ENCODE results near the gene ZBTB16. TPM values are rescaled to one million over a fixed set of nuclear protein-coding genes. Genes with fewer than 3 reads are reported as not detected.

ZBTB16 gene
- total RNA-seq, 1 donor from 2014 or later: 160 TPM

DNA sequence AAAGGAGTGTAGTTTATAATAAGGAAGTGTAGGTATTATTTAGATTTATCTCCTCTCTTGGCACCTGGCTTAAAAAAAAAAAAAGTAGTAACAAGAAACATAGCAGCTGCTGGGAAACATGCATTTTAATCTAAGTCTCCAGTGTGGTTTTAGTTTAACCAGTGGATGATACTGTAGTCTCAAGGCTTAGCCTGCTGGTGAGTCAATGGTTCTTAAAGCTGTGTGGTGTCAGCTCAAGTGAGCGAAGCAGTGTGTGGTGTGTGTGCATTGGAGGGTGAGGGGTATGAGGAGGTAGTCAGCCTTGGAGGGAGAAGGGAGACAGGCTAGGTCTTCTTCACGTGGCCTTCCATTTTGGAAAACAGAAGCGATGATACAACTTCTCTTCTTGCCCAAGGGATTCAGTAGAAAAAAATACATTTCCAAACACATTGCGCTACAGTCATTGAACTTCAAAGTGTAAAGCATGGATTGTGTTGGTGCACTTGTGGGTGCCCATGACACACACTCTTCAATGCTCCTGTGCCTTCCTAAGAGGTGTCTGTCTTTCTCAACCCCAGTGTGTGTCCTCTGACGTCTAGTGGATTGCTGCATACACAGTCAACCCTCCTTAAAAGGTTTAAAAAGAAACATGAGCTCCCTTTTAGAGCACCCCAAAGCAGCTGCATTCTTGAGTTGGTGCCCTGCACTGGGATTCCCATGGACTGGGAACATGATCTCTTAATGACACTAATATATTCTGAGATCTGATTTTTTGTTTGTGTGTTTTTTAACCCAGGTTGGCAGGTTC lies 40.1 kb downstream of the ZBTB16 start:
- peak; percentile 8 for ATAC-seq
- DNase-seq (ENCODE audit: low spot score): no peak

GRCh38 chr11:114102993-114103896 lies 43.7 kb downstream of the ZBTB16 start:
- DNase-seq (ENCODE audit: low spot score) (no peak), ATAC-seq (no peak)

DNA sequence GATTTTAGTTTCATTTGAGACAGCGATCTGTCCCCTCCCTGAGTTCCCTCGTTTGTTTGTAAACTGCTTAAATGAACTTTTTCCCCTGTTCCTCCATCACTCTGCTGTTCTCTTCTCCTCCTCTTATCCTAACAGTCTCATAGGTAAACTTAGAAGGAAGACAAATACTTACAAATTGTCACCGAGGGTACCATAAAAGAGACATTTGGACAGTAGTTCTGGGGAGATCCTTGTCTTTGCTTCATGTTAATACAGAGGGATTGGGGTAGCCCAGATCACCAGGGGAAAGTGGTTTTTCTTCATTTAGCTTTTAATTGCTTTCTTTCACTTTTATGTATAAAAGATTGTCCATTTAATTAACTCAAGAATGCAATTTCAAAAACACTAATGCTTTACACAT lies 46.1 kb downstream of the ZBTB16 start:
- DNase-seq (ENCODE audit: low spot score) (no peak), ATAC-seq (no peak)

DNA sequence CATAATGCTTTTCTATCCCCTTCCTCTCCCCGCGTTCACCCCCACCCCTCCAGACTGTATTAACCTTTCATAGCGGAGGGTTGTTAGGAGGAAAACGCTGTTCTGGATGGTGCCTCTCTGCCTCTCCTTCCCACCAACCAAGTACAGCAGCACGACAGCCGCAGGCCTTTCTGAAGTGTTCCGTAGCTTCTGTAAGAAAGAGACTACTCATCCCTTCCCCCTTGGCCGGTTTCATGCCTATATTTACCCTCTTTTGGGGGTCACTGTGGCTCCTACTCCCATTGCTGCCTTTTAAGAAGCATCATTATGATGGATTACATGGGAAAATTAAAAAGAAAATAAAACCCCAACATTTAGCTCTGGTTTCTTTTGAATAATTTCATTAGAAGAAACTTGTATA lies 46.5 kb downstream of the ZBTB16 start:
- ATAC-seq: no peak
- DNase-seq (ENCODE audit: low spot score): no peak

DNA sequence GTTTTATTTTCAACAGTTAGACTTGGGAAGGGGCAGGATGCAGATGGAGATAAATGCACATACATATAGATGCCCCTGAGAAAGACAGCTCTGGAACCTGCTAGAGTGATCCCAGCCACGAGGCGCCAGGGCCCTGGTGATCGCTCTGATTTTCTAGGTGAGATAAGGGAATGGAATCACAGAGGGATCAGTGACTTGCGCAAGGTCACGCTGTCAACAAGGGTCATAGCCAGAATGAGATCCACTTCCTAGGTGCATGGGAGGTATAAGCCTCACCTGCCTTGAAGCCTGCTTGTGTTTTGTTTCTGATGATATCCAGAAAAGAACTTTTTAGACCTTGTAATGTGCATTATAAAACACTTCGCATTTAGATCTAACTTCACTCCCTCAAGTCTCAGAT lies 47.5 kb downstream of the ZBTB16 start:
- ATAC-seq (peak; percentile 49), DNase-seq (ENCODE audit: low spot score) (peak; percentile 77)

DNA sequence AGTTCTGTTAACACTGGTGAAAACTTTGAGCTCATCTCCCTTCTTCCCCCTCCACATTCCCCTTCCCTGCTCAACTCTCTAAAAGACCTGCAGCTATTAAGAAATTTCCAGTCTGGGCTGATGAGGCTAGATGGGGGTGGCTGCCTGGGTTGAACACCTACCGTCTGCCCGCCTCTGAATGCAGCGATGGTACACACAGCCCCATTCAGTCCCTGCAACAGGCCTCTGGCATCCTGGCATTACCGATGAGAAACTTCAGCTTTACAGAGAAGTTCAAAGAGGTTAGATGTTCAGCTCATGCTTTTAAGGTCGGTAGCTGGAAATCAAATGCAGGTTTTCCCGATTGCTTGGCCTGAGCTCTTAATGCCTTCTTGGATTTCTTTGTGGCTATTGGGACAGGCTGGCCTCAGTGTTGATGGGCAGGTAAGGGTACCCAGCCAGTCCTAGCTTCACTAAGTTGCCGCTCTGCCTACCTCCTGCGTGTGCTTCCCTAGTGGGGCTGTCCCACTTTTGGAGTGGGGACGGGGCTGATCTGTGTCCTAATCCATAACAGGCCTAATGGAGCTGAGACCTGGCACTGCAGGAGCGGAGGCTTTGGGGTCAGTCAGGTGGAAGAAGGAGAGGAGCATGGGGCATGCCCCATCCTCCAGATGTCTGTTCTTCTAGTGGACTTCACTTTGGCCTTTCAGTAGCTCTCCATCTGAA lies 49.1 kb downstream of the ZBTB16 start:
- DNase-seq (ENCODE audit: low spot score) (no peak), ATAC-seq (no peak)

GRCh38 chr11:114109206-114110090 lies 49.9 kb downstream of the ZBTB16 start:
- ATAC-seq (peak; percentile 2), DNase-seq (ENCODE audit: low spot score) (no peak)

DNA sequence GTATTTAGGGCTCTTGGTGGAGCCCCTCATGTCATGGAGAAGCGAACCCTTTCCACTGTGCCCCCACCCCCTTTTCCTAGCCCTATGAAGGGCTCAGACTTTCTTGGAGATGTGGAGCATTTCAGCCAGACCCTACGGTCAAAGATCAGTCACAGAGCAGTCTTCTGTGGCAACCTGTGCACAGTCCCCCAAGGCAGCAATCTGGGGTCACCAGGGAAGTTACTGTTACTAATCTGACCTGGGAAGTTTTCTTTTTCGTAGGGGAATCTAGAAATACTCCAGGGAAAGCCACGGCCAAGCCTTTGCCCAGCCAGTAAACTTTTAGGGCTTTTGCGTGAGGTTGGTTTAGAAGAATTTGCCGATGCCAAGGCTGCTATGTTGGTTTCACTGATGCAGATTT lies 50.6 kb downstream of the ZBTB16 start:
- ATAC-seq (peak; percentile 5), DNase-seq (ENCODE audit: low spot score) (no peak)

DNA sequence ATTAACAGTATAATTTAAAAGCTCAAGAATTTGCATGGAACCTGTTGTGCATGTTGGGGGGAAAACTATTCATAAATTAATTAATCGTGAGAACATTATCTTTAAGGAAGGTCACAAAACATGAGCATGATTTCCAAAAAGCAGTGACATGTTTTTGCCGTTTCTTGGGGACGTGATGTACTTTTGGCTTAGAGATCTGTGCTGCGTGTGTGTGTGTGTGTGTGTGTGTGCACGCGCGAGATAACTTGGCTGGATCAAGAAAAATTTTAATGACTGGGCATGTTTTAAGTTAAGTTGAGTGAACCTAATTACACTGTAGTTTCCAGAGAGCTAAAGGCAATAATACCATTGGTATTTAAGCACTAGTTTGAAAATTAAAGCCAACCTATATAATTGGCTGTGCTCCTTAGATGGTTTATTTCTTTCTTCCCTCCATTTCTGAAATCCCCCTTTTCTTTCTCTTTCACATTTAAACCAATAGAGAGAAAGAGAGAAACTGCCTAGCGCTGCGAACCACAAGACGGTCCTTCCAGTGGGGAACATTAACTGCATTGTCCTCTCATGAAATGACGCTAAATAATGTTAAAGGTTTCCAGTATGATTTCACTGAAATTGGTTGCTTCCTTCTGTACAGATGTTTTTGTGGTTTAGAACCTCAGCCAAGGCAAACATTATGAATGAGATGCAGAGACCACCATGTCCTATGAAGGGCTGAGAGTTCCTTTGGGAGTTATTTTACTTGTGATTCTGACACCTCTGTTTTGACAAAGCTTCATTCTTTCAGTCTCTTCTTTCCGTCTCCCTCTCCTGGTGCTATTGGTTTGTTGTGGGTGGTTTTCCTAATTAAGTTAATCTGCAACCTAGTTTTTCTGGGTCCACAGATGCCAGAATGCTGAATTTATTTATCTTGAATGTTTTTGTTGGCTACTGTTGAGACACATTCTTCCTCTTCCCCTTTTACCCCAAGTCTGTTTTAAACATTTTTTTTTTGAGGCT lies 51.7 kb downstream of the ZBTB16 start:
- ATAC-seq (peak; percentile 50), DNase-seq (ENCODE audit: low spot score) (peak; percentile 73)

GRCh38 chr11:114115451-114115928 lies 56.0 kb downstream of the ZBTB16 start:
- ATAC-seq: peak; percentile 2
- DNase-seq (ENCODE audit: low spot score): no peak

GRCh38 chr11:114116357-114116756 lies 56.8 kb downstream of the ZBTB16 start:
- DNase-seq (ENCODE audit: low spot score) (no peak), ATAC-seq (peak; percentile 3)

GRCh38 chr11:114116800-114117199 lies 57.3 kb downstream of the ZBTB16 start:
- no peak for ATAC-seq
- no peak for DNase-seq (ENCODE audit: low spot score)

DNA sequence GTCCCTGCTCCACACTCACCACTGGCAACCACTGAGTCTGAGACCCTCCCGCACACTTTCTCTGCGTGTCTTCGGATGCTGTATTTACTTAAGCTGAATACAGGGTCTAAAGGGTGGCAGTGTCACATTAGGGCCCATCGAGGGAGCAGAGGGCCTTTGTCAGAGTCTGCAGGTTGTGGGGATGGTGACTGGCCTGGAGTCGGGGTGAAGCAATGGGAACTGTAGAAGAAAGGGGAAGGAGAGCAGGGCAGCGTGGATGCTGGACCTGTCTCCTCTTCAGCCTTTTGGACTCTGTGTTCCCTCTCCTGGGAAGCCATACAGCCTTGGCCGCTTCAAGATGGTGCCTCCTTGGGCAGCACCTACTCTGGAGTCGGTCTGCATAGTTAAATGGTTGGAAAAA lies 61.1 kb downstream of the ZBTB16 start:
- peak; percentile 2 for ATAC-seq
- no peak for DNase-seq (ENCODE audit: low spot score)

GRCh38 chr11:114121138-114121537 lies 61.6 kb downstream of the ZBTB16 start:
- DNase-seq (ENCODE audit: low spot score) (no peak), ATAC-seq (peak; percentile 7)

- peak; percentile 60 for ATAC-seq
- DNase-seq (ENCODE audit: low spot score): no peak
These were observed 62.4 kb downstream of the ZBTB16 start for GRCh38 chr11:114121804-114122504.

GRCh38 chr11:114122686-114123085 lies 63.2 kb downstream of the ZBTB16 start:
- DNase-seq (ENCODE audit: low spot score) (no peak), ATAC-seq (peak; percentile 5)

GRCh38 chr11:114123692-114124330 lies 64.3 kb downstream of the ZBTB16 start:
- no peak for DNase-seq (ENCODE audit: low spot score)

More at GRCh38 chr11:114123692-114124330, 64.3 kb downstream of the ZBTB16 start:
- peak; percentile 6 for ATAC-seq
